GM15510 (cell line): ENCODE data around the gene OR10A4.

Experiments
- POLR2A ChIP-seq: IDR thresholded peaks from 3 replicates; pipeline ENCODE4 v1.6.1; 2011; ENCODE audit warnings: borderline replicate concordance; ENCODE audit not compliant: insufficient read length; ENCODE audit errors: extremely low read depth

OR10A4 gene

GRCh38 chr11:6927030-6927617 is 50.7 kb downstream of the OR10A4 start:
- TF ChIP-seq POLR2A = no peak
